Hindlimb muscle (tissue), 1 donor: ENCODE data around the gene TRIOBP. TPM values are rescaled to one million over a fixed set of nuclear protein-coding genes. Genes with fewer than 3 reads are reported as not detected.
"Not testable (repeated sequence)": the region's sequence is repeated elsewhere in the genome, so short reads cannot be mapped to it uniquely, and the experiment has no call there.

Experiments used
- DNase-seq: peaks from one replicate; pipeline ENCODE4 v3.0.0-alpha.2; 2013
- polyA plus RNA-seq: library from polyadenylated mRNA; unstranded; fragments of 120-200 nt; gene quantifications from one replicate; pipeline ENCODE4 v1.2.1, GENCODE V29; 2013; ENCODE audit not compliant: insufficient read length

The TRIOBP gene
- polyA plus RNA-seq, 1 donor = 52.7 TPM

GRCh38 chr22:37694131-37694530 lies 2.7 kb upstream of the TRIOBP start:
- not testable (repeated sequence) for DNase-seq

- DNase-seq = not testable (repeated sequence)
These were observed 590 bp upstream of the TRIOBP start for GRCh38 chr22:37696260-37696656.

GRCh38 chr22:37697538-37697835 lies 639 bp downstream of the TRIOBP start:
- no peak for DNase-seq

- no peak for DNase-seq
These were observed 4.4 kb downstream of the TRIOBP start for GRCh38 chr22:37701141-37701786.

GRCh38 chr22:37703906-37704305 lies 7.1 kb downstream of the TRIOBP start:
- no peak for DNase-seq

- no peak for DNase-seq
These were observed 7.8 kb downstream of the TRIOBP start for GRCh38 chr22:37704645-37705044.

GRCh38 chr22:37705205-37705604 lies 8.4 kb downstream of the TRIOBP start:
- DNase-seq = no peak

GRCh38 chr22:37708580-37709444 lies 12.0 kb downstream of the TRIOBP start:
- DNase-seq = no peak

GRCh38 chr22:37709445-37709765 lies 12.6 kb downstream of the TRIOBP start:
- DNase-seq = no peak

GRCh38 chr22:37710675-37711074 lies 13.8 kb downstream of the TRIOBP start:
- DNase-seq = no peak

GRCh38 chr22:37711490-37711889 lies 14.6 kb downstream of the TRIOBP start:
- no peak for DNase-seq

GRCh38 chr22:37713761-37714160 lies 16.9 kb downstream of the TRIOBP start:
- no peak for DNase-seq

- no peak for DNase-seq
These were observed 17.8 kb downstream of the TRIOBP start for GRCh38 chr22:37714634-37715033.

- DNase-seq = no peak
These were observed 18.9 kb downstream of the TRIOBP start for GRCh38 chr22:37715760-37716159.

GRCh38 chr22:37716708-37717107 lies 19.9 kb downstream of the TRIOBP start:
- DNase-seq = no peak

- DNase-seq = not testable (repeated sequence)
These were observed 20.4 kb downstream of the TRIOBP start for GRCh38 chr22:37717235-37717634.

- DNase-seq = not testable (repeated sequence)
These were observed 21.0 kb downstream of the TRIOBP start for GRCh38 chr22:37717746-37718305.

GRCh38 chr22:37725551-37726240 lies 28.8 kb downstream of the TRIOBP start:
- no peak for DNase-seq

- no peak for DNase-seq
These were observed 29.5 kb downstream of the TRIOBP start for GRCh38 chr22:37726241-37726887.

- DNase-seq = no peak
These were observed 31.8 kb downstream of the TRIOBP start for GRCh38 chr22:37728620-37729019.

GRCh38 chr22:37731804-37732471 lies 35.1 kb downstream of the TRIOBP start:
- no peak for DNase-seq
